ENCODE data around the gene GIPC3.

DNA sequence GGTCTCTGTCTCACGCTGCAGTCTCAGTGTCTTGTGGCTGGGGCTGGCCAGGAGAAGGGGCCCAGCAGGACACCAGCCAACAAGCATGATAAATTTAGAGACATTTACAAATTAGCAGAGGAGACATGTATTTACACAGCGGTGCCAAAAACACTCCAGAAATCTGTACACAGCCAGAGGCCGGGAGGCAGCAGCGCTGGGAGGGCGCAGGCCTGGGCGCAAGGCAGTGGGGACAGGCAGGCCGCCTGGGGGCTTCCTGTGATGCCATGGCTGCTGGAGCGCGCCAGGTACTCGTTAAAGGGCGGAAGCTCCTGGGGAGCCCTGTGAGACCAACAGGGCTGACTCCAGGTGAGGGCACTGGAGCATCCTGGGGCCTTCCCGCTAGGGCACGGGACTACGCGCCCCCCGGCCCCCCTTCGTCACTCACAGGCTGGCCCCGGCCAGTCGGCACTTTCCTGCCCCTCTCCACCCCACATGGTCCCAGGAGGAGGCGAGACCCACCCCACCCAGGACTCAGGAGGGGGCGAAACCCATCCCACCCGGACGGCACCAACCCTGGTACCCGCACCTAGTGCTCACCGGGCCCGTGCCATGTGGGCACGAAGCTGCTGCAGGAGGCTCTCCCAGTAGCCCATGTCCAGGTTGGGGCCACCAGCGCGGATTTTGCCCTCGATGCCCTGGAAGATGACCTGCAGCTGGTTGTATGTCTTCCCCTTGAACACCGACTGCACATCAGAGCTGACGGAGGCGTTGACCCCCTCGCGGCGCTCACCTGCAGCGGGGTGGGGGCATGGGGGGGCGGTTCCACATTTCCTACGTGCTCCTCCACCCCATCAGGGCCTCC lies 28.8 kb downstream of the GIPC3 start:
- TF ChIP-seq CTCF (IDR thresholded peaks at IDR 0.05) (no peak), POLR2A (IDR thresholded peaks at IDR 0.05) (no peak), POLR2AphosphoS5 (IDR thresholded peaks at IDR 0.05) (no peak)
